Measurements from ENCODE around the gene TMEM74B.

TMEM74B gene

GRCh38 chr20:1131354-1131753, 53.4 kb downstream of the TMEM74B start:
- Histone ChIP-seq H3K9me3 (ENCODE audit: control insufficient read depth, low read length) (no peaks in the 10 kb centered on the region), H3K9ac (ENCODE audit: low read length) (no peak overlapping the region), H3K36me3 (ENCODE audit: control insufficient read depth, insufficient read depth, low read length, severe bottlenecking) (peaks cover 88% of the 10 kb centered on the region), H3K27me3 (replicated peaks; ENCODE audit: control insufficient read depth, insufficient read depth, low read length) (no peaks in the 10 kb centered on the region), H3K4me3 (ENCODE audit: low read length) (no peak overlapping the region), H3K4me1 (ENCODE audit: control insufficient read depth, insufficient read depth, low read length) (no peaks in the 10 kb centered on the region)
- DNase-seq (ENCODE audit: low read depth): no peak

- Histone ChIP-seq H3K9ac (ENCODE audit: low read length) (no peak overlapping the region), H3K27me3 (replicated peaks; ENCODE audit: control insufficient read depth, insufficient read depth, low read length) (no peaks in the 10 kb centered on the region), H3K9me3 (ENCODE audit: control insufficient read depth, low read length) (no peaks in the 10 kb centered on the region), H3K4me3 (ENCODE audit: low read length) (no peak overlapping the region), H3K36me3 (ENCODE audit: control insufficient read depth, insufficient read depth, low read length, severe bottlenecking) (peaks cover 88% of the 10 kb centered on the region), H3K4me1 (ENCODE audit: control insufficient read depth, insufficient read depth, low read length) (no peaks in the 10 kb centered on the region)
- DNase-seq (ENCODE audit: low read depth): no peak
Observed at GRCh38 chr20:1130847-1131246, 53.9 kb downstream of the TMEM74B start.
